ENCODE results near the gene SLC38A8. TPM values are rescaled to one million over a fixed set of nuclear protein-coding genes. Genes with fewer than 3 reads are reported as not detected.

SLC38A8 gene
- total RNA-seq, 1 experiment from 2014 or later, result not detected

GRCh38 chr16:84000989-84001642, 41.5 kb downstream of the SLC38A8 start:
- Histone ChIP-seq H3K9me3 (no peaks in the 10 kb centered on the region), H3K4me3 (no peak overlapping the region), H3K27me3 (no peaks in the 10 kb centered on the region), H3K36me3 (no peaks in the 10 kb centered on the region)
- no peak for DNase-seq

GRCh38 chr16:83998091-83998490, 44.5 kb downstream of the SLC38A8 start:
- Histone ChIP-seq H3K36me3 (no peaks in the 10 kb centered on the region), H3K9me3 (no peaks in the 10 kb centered on the region), H3K27me3 (no peaks in the 10 kb centered on the region), H3K4me3 (no peak overlapping the region)
- DNase-seq, result no peak

GRCh38 chr16:83996481-83997252, 45.9 kb downstream of the SLC38A8 start:
- no peak for DNase-seq
- no peaks in the 10 kb centered on the region for H3K27me3 ChIP-seq
- no peak overlapping the region for H3K4me3 ChIP-seq
- no peaks in the 10 kb centered on the region for H3K9me3 ChIP-seq
- no peaks in the 10 kb centered on the region for H3K36me3 ChIP-seq

DNA sequence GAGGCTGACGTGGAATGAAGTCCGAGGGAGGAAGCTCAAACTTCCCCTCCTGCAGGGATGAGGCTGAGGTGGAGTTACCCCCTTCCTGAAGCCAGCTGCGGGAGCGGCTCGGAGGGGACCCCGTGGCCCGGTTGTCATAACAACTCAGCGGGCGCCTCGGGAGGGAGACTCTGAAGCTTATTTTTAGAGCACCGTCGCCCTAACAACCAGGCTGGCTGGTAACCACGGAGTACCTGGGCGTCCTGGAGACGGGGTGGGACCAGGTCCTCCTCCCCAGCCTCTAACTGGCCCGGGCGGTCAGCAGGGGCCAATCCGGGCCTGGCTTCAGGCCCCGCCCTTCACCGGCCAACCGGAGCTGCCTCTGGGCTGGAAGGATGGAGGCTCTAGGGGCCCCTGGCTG, 46.8 kb downstream of the SLC38A8 start:
- no peaks in the 10 kb centered on the region for H3K9me3 ChIP-seq
- H3K36me3 ChIP-seq, result no peaks in the 10 kb centered on the region
- no peak overlapping the region for H3K4me3 ChIP-seq
- DNase-seq, result no peak
- no peaks in the 10 kb centered on the region for H3K27me3 ChIP-seq

- Histone ChIP-seq H3K4me3 (no peak overlapping the region), H3K36me3 (no peaks in the 10 kb centered on the region), H3K27me3 (no peaks in the 10 kb centered on the region), H3K9me3 (no peaks in the 10 kb centered on the region)
- DNase-seq, result no peak
Observed at GRCh38 chr16:83994703-83995102, 47.9 kb downstream of the SLC38A8 start.

- H3K4me3 ChIP-seq, result no peak overlapping the region
- H3K9me3 ChIP-seq, result no peaks in the 10 kb centered on the region
- no peaks in the 10 kb centered on the region for H3K27me3 ChIP-seq
- no peaks in the 10 kb centered on the region for H3K36me3 ChIP-seq
- DNase-seq, result peak; percentile 14
Observed at GRCh38 chr16:83994087-83994486, 48.5 kb downstream of the SLC38A8 start.

- peak; percentile 6 for DNase-seq
Observed at GRCh38 chr16:83992624-83993023, 50.0 kb downstream of the SLC38A8 start.

GRCh38 chr16:83990492-83990891, 52.1 kb downstream of the SLC38A8 start:
- Histone ChIP-seq H3K27me3 (no peaks in the 10 kb centered on the region; the same call in none of the 2 replicates), H3K36me3 (no peaks in the 10 kb centered on the region), H3K9me3 (no peaks in the 10 kb centered on the region), H3K4me3 (no peak overlapping the region)
- DNase-seq, result no peak

More at GRCh38 chr16:83992624-83993023, 50.0 kb downstream of the SLC38A8 start:
- H3K9me3 ChIP-seq, result no peaks in the 10 kb centered on the region
- no peak overlapping the region for H3K4me3 ChIP-seq
- no peaks in the 10 kb centered on the region for H3K36me3 ChIP-seq
- H3K27me3 ChIP-seq, result no peaks in the 10 kb centered on the region; the same call in 1 of the 2 replicates

GRCh38 chr16:83989300-83989699, 53.3 kb downstream of the SLC38A8 start:
- no peaks in the 10 kb centered on the region for H3K36me3 ChIP-seq
- no peaks in the 10 kb centered on the region for H3K9me3 ChIP-seq
- H3K27me3 ChIP-seq, result no peaks in the 10 kb centered on the region; the same call in none of the 2 replicates
- H3K4me3 ChIP-seq, result no peak overlapping the region
- DNase-seq, result no peak

GRCh38 chr16:83983491-83983890, 59.1 kb downstream of the SLC38A8 start:
- Histone ChIP-seq H3K9me3 (no peaks in the 10 kb centered on the region), H3K4me3 (no peak overlapping the region), H3K27me3 (no peaks in the 10 kb centered on the region; the same call in none of the 2 replicates), H3K36me3 (no peaks in the 10 kb centered on the region)
- DNase-seq, result no peak

DNA sequence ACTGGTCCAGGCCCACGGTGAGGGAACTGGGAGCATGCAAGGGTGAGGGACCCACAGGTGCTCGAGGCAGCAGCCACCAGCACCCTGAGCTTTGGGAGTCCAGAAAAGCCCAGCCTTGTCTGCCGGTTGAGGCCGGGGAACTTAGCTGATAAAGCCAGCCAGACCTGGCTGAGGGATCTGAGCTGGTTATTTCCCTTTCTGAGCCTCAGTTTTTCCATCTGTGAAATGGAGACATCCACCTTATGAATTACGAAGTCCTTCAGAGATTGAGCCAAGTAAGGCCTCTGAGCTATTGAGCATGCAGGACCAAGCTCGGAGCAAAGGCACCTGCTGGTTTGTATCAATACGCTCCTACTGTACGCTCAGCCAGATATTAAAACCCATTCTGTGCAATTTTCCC, 60.8 kb downstream of the SLC38A8 start:
- Histone ChIP-seq H3K9me3 (no peaks in the 10 kb centered on the region), H3K27me3 (no peaks in the 10 kb centered on the region; the same call in 1 of the 2 replicates), H3K4me3 (no peak overlapping the region), H3K36me3 (no peaks in the 10 kb centered on the region)
- no peak for DNase-seq

GRCh38 chr16:83980794-83981193, 61.8 kb downstream of the SLC38A8 start:
- Histone ChIP-seq H3K36me3 (no peaks in the 10 kb centered on the region), H3K9me3 (no peaks in the 10 kb centered on the region), H3K4me3 (no peak overlapping the region), H3K27me3 (no peaks in the 10 kb centered on the region)
- no peak for DNase-seq

- Histone ChIP-seq H3K27me3 (no peaks in the 10 kb centered on the region), H3K9me3 (no peaks in the 10 kb centered on the region), H3K36me3 (no peaks in the 10 kb centered on the region), H3K4me3 (no peak overlapping the region)
- DNase-seq, result no peak
Observed at GRCh38 chr16:83979441-83979840, 63.2 kb downstream of the SLC38A8 start.

GRCh38 chr16:83978401-83978904, 64.1 kb downstream of the SLC38A8 start:
- H3K27me3 ChIP-seq, result no peaks in the 10 kb centered on the region
- H3K36me3 ChIP-seq, result no peaks in the 10 kb centered on the region
- DNase-seq, result no peak
- H3K4me3 ChIP-seq, result no peak overlapping the region
- no peaks in the 10 kb centered on the region for H3K9me3 ChIP-seq

- Histone ChIP-seq H3K4me3 (no peak overlapping the region), H3K27me3 (no peaks in the 10 kb centered on the region), H3K9me3 (no peaks in the 10 kb centered on the region), H3K36me3 (no peaks in the 10 kb centered on the region)
- DNase-seq, result no peak
Observed at GRCh38 chr16:83977056-83977815, 65.4 kb downstream of the SLC38A8 start.

DNA sequence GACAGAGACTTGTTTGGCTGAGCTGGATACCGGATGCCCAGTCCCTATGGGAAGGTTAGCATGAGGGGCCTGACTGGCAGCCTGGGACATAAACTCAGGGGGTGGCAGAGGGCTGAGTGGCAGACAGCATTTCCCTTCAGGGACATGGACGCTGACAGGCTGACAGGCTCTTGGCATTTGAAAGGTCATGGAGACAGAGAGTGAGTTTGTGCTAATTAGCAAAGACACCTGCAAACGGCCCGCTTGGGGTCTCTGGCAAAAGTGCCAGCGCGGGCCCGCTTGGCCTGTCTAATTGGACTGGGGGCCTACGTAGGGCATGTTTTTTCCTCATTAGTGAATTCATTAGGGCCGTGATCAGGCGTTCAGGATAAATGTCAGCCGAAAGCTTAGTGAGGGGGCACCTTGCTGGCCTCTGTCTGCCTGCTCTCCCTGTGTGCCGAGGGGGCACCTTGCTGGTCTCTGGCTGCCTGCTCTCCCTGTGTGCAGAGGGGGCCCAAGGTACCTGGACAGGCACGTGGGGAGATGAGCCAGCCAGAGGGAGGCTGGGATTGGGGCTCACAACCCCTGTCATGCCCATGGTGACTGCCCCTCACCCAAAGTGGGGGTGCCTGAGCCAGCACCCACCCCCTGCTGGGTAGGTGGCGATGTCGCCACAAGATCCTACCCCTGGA, 66.9 kb downstream of the SLC38A8 start:
- Histone ChIP-seq H3K27me3 (no peaks in the 10 kb centered on the region), H3K36me3 (no peaks in the 10 kb centered on the region), H3K4me3 (no peak overlapping the region), H3K9me3 (no peaks in the 10 kb centered on the region)
- DNase-seq, result no peak
